Right ventricle myocardium inferior (tissue), 1 donor: ENCODE results near the gene RAPGEF4. TPM values are rescaled to one million over a fixed set of nuclear protein-coding genes. Genes with fewer than 3 reads are reported as not detected.
"Not testable (repeated sequence)": the region's sequence is repeated elsewhere in the genome, so short reads cannot be mapped to it uniquely, and the experiment has no call there.

Experiments used
- ATAC-seq: fragments of 200-7000 bp; cut with Tn5 transposase; one replicate; pipeline ENCODE4 v1.9.1; 2020; ENCODE audit warnings: mild to moderate bottlenecking, moderate library complexity
- DNase-seq: peaks from one replicate; pipeline ENCODE4 v3.0.0; 2021; ENCODE audit errors: missing footprints
- intact Hi-C: fragments of 100-400 bp; cut with DNase I; formaldehyde crosslinking; loops from one replicate; pipeline ENCODE4 v1.11.0; 2022
- total RNA-seq: library from RNA; stranded (reverse); fragmentation: NEBNext Ultra II Directional; extraction: Animal tissue kit (Norgen Biotek cat#: 25700); gene quantifications from one replicate; pipeline ENCODE4 v1.2.1, GENCODE V29; 2021
- donor health status: DM: no; HTN: yes; CAD: no; lungs with severe emphysema.

RAPGEF4 gene
- total RNA-seq, 1 donor from 2014 or later, result 9.0 TPM

DNA sequence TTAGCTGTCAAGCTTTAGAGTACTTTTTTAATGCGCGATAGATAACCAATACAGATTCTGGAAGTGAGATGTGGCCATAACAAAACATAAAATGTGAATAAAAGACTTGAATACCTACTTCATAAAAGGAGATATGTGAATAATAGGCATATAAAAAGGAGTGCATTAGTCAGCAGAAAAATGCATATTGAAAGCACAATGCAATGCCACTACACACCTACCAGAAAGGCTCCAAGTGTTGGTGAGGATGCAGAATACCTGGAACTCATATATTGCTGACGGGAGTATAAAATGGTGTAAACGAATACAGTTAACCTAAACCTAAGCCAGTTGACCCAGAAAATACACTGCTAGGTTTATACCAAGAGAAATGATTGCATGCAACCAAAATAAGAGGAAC lies 10.9 kb upstream of the RAPGEF4 start:
- DNase-seq, result no peak
- intact Hi-C loops, result no loop called here
- ATAC-seq, result no peak

DNA sequence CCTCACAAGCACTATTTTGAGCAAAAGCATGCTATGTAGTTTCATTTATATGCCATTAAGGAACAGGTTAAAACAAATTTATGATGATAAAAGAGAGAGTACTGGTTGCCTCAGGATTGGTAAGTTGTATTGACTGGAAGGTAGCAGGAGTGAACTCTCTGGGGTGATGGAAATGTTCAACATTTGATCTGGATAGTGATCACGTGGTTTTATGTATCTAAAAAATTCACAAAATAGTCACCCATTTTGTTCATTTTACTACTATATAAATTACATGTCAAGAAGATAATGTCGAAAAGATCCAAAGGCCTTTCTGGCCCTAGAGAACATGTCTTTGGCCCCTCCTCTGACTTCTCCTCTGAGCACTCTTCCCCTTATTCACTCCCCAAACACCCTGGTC lies 10.4 kb upstream of the RAPGEF4 start:
- intact Hi-C loops, result no loop called here
- DNase-seq, result no peak
- no peak for ATAC-seq

DNA sequence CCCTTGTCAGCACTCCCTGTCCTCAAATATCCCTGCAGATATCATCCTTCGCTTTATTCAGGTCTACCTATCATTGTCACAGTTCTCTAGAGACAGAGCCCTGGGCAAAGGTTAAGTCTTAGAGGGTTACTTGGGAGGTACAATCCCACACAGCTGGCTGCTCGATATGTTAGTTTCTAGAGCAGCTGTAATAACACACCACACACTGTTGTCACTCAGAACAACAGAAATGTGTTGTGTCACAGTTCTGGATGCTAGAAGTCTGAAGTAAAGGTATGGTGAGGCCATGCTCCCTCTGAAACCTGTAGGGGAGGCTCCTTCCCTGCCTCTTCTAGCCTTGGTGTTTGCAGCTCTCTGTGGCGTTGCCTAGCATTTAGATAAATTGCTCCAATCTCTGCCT lies 9.9 kb upstream of the RAPGEF4 start:
- ATAC-seq (no peak), DNase-seq (no peak)
- intact Hi-C loops, result no loop called here

DNA sequence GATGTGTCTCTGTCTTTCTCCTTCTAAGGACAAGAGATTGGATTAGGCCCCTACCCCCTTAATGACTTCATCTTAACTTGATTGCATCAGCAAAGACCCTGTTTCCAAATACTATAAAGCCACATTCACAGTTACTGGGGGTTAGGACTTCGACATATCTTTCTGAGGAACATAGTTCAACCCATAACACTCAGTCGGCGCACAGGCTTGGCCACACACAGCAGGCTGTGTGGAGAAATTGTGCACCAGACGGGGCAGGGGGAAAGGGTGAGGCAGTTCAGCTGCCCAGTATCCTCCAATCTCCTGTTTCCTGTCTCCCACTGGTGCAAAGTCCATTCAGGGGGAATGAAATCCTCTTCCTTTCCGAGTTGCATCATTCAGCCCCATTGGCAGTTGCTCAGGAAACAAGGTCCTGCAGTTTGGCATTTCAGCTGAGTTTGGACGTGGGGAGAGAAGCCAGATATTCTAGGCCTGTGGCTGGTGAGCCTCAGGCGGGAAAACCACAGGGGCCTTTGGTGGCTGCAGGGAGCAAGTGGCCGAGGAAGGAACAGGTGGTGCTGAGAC lies 9.4 kb upstream of the RAPGEF4 start:
- no peak for DNase-seq
- intact Hi-C loops, result no loop called here
- no peak for ATAC-seq

DNA sequence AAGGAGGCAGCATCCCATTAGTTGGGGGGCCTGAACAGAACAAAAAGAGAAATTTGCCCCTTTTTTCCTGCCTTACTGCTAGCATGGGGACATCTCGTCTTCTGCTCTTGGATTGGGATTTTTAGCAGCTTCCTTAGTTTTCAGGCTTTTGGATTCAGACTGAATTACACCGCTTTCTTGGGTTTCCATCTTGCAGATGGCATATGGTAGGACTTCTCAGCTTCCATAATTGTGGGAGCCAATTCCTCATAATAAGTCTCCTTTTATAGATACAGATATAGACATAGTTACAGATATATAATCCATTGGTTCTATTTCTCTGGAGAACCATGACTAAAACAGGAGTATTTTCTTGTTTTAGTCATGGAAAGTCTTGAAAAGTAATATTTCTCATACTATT lies 5.2 kb upstream of the RAPGEF4 start:
- intact Hi-C loops, result no loop called here
- ATAC-seq, result no peak

DNA sequence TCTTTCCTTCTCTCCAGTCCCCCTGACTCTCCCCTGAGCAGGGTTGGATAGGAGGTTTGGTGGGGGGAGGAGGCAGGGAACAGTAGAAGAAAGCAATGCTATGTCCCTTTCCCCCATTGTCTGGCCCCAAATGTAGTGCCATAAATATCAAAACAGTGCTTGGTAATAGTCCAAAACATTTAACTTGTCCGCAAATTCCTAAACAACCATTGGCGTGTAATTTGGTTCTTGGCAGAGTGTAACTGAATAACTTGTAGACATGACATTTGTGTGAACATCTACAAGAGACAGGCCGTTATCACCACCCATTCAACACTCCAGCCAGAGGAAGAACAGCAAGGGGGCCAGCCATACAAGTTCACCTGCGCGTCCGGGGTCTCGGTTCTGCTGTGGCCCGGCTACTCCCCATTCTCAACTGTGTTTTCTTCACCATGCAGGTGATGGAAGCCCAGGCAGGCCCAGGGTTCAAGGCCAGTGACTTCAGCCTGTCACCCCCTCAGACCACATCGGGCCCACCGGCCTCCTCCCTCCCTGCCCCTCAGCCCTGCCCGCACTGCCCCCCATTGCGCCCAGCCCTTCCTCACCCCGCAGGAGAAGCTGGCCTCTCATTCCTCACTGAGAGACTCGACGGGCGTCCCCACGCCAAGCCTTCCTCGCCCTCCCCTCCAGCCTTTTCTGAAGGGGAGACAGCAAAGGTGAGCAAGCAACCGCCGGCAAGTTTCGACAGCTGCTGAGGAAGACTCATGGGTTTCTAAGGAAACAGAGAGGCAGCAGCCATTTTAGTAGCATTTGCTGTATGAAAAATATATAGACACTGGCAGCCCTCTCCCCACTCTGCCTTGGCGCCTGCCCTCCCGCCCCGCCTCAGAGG lies 699 bp upstream of the RAPGEF4 start:
- intact Hi-C loops, result no loop called here
- peak; percentile 55 for ATAC-seq
- no peak for DNase-seq

More for the DNA sequence above, 5.2 kb upstream of the RAPGEF4 start:
- no peak for DNase-seq

DNA sequence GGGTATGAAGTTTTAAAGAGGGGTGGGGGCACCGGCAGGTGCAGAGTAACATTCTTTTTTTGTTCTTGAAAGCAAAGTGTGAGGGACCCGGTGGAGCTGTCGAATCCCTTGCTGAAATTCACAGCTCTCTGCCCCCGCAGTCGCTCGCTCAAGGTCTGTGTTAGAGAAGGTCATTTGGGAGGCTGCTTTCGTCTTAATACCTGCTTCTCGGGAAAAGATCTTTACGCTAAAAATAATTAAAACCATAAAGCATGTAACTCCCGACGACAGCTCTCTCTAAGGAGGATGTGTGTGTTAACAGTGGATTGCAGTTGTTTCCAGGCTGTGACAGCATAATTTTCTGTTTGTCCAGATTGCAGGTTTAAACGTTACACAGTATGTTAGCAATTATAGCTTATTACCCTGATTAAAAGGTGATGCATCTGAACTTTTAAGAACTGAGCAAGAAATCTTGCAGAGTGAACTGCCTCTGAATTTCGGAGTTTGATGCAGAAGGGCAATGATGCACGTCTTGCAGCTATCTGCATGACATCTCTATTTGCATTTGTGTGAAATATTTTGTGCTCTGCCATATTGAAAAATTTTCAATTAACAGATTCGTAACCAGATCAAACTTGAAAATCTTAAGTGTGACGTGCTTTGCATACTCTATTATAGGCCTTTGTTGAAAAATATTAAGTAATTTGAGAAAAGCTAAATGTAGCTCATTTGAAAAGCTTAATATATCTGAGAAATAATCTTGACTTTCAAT lies 954 bp downstream of the RAPGEF4 start:
- ATAC-seq (no peak), DNase-seq (no peak)
- intact Hi-C loops, result no loop called here

DNA sequence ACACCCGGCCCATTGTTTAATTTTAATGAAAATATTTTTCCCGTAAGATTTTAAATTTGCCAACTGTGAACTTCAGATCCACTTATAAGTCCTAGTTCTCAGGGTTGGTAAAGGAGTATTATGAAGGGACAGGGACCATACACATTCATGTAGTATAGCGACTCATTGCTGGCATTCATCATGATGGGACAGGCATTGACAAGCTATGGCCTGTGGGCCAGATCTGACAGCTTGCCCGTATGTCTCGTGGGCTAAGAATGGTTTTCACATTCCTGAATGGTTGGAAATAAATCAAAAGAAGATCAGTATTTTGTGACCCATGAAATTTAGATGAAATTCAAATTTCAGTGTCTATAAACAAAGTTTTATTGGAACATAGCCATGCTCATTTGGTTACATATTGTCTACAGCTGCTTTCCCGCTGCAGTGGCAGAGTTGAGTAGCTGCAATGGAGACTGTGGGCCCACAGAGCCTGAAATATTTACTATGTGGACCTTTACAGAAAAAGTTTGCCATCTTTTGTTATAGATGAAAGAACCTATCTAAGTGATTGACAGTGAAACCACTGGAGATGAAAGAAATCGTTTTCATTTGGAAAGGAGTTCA lies 4.1 kb downstream of the RAPGEF4 start:
- DNase-seq, result no peak
- ATAC-seq, result no peak
- intact Hi-C loops, result no loop called here

DNA sequence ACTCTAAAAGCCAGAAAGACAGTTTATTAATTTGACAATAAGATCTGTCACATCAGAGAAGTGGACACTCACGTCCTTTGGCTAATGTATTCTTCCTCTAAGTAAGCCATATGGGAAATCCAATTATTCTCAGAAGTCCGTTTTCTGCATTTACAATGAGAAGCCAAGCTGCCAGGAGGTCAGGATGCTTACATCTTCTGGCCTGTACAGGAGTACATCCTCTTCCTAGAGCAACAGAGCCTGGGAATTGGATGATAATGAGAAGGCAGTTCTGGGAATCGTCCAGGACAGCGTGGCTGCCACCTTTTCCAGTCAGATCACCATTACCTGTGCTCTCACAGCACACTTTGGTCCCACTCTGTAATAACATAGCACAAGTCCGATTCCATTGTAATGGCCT lies 5.2 kb downstream of the RAPGEF4 start:
- intact Hi-C loops, result no loop called here
- ATAC-seq, result no peak
- no peak for DNase-seq

DNA sequence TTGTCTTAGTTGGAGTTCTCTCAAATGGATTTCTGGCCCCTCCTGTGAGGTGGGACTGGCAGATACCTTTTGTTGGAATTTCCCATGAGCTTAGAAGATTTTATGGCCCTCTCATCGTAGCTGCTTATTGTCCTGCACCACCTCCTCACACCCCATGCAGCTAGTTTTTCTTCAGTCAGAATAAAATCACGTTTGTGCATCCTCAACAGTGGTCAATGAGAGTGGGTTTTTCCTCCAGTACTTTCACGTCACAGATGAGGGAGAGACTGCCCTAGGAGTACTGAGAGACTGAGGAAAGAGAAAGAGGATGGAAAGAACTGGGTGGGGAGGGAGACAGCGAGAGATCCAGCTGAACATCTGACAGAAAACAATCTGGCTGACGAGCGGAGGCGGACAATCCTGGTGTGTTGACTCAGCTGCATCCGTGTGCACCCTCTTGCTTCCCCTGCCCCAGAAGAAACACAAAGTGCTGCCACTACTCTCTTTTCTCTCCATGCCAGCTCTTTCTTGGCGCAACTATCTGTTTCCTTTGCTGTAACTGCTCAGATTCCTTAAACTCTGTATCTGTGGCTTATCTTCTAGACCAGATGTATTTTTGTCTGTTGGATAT lies 7.4 kb downstream of the RAPGEF4 start:
- intact Hi-C loops, result no loop called here
- no peak for DNase-seq
- no peak for ATAC-seq

DNA sequence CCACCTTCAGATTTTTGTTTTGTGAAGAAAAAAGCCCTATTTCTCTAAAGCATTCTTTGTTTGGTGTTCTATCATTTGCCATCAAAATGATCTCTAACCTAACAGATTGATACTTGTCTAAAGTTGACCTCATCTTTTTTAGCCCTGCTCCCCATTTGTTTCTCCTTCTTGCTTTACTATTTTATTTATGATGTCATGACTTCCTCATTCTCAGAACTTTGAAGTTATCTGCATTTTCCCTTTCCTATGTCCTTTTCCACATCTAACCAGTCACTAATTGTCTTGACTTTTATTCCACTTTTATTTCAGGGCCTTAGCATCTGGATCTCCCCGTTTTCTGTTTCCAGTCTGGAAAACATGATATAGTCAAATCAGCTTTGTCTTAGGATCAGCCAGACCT lies 8.3 kb downstream of the RAPGEF4 start:
- no peak for ATAC-seq
- DNase-seq, result no peak
- intact Hi-C loops, result no loop called here

DNA sequence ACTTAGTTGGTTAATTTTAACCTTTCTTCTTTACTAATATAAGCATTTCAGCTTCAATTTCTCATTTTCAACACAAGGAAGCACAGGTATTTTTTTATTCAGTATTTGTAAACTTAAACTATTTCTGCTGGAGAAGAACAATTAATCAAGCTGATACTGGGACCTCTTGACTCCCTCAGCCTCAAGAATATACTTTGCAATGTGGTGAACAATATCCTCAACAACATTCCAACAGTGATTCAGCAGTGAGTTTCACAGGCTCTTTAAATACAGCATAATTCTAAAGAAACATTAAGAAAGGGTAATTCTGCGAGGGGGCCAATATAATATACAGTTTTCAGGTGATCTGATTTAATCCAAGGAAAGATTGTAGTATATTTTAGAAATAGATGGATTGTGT lies 10.0 kb downstream of the RAPGEF4 start:
- ATAC-seq (no peak), DNase-seq (no peak)
- intact Hi-C loops, result no loop called here

DNA sequence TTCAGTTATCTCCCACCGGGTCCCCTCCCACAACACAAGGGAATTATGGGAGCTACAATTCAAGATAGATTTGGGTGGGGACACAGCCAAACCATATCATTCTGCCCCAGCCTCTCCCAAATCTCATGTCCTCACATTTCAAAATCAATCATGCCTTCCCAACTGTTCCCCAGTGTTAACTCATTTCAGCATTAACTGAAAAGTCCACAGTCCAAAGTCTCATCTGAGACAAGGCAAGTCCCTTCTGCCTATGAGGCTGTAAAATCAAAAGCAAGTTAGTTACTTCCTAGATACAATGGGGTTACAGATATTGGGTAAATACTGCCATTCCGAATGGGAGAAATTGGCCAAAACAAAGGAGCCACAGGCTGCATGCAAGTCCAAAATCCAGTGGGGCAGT lies 12.9 kb downstream of the RAPGEF4 start:
- DNase-seq, intact Hi-C loops, ATAC-seq: not testable (repeated sequence)

DNA sequence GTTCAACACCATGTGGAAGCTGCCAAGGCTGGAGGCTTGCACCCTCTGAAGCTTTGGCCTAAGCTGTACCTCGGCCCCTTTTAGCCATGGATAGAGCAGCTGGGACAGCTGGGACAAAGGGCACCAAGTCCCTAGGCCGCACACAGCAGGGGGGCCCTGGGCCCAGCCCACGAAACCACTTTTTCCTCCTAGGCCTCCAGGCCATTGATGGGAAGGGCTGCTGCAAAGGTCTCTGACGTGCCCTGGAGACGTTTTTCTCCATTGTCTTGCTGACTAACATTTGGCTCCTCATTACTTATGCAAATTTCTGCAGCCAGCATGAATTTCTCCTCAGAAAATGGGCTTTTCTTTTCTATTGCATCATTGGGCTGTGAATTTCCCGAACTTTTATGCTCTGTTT lies 13.7 kb downstream of the RAPGEF4 start:
- no peak for ATAC-seq
- DNase-seq, result no peak
- intact Hi-C loops, result no loop called here

DNA sequence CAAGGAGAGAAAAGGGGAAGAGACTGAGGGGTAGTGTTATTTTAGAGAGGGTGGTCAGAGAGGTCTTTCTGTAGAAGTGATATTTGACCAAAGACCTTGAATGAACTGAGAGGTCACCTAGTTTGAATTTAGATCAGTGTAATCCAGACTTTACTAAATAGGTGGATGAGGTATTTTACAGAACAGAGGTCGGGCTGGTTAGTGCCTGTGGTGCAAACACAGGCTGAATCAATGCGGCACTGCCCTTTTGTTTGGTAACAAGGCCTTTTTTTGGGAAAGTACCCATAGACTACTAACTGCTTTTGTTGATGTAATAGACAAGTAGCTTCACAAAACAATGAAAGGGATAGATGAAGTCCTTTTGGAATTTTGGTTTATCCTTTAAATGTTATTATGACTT lies 15.9 kb downstream of the RAPGEF4 start:
- intact Hi-C loops, result no loop called here
- DNase-seq (no peak), ATAC-seq (no peak)

DNA sequence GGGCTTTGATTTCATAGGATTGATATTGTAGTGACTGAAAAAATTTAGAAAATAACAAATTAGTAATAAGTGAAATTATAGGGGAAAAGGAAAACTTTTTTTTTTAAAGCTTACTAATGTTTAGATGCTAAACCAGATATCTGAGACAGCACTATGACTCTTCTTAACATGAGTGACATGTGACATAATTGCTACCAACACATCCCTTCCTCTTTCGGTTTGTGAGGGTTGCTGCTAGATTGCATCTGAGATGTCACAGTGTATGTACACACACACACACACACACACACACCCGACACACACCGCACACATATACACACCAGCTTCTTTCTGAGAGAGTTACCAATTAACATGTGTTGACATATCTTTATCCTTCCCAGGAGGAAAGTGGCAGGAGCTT lies 18.0 kb downstream of the RAPGEF4 start:
- ATAC-seq, result no peak
- intact Hi-C loops, result no loop called here

DNA sequence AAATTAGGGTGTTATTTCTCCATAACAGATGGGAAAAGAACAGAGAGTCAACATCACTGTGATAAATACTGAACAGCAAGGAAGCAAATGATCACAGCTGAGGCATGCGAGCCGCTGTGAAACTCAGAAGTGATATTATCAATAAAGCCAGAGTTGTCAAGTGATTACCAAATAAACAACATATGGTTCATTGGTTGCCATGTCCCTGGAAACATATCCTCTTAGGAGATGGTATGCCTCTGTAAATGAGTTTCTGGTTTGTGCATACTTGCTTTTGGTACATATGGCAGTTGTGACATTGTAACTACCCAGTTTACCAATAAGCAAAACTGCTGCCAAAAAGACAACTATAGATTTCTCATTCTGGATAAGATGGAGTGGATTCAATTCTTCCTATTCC lies 23.8 kb downstream of the RAPGEF4 start:
- ATAC-seq (no peak), DNase-seq (no peak)
- intact Hi-C loops, result no loop called here

More for the DNA sequence above, 18.0 kb downstream of the RAPGEF4 start:
- DNase-seq, result no peak

DNA sequence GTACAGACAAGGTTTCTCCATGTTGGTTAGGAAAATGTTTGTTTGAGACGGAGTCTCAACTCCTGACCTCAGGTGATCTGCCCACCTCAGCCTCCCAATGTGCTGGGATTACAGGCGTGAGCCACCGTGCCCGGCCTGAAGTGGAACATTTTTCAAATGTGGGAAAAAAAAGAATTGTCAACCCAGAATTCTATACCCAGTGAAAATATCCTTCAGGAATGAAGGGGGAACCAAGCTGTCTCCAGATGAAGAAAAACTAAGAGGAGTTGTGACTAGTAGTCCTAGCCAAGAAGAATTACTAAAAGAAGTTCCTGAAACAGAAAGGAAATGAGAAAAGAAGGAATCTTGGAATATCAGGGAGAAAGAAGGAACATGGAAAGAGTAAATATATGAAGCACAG lies 25.7 kb downstream of the RAPGEF4 start:
- intact Hi-C loops, result no loop called here
- DNase-seq (no peak), ATAC-seq (no peak)

DNA sequence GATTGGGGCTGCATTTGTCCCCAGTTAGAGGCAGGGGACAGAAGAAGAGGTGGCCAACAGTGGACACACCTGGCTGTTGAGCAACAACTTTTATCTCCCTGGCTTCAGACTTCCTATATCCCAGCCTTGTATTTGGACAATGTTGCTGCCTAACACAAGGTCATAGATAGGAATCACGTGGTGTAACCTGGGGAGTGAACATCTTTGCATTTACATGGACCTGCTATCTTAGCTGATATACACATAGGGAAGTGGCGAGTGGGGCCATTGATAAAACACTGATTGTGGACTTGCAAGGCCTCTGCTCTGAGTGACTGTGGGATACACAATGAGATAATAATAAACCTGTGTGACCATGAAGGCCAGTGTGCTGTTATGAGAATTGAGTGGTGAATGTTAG lies 26.9 kb downstream of the RAPGEF4 start:
- intact Hi-C loops, result no loop called here
- DNase-seq, result no peak
- no peak for ATAC-seq
